Left cardiac atrium (tissue), 2 donors: ENCODE results near the gene SHROOM2. TPM values are rescaled to one million over a fixed set of nuclear protein-coding genes. Genes with fewer than 3 reads are reported as not detected.

ENCODE experiments used
- total RNA-seq, 2 donors: library from RNA; stranded (reverse); fragmentation: NEBNext Ultra II Directional; extraction: Animal tissue kit (Norgen Biotek cat#: 25700); gene quantifications; one replicate each; pipeline ENCODE4 v1.2.1, GENCODE V29; 2021
- donor health status: DM: no; HTN: yes; CAD: no; lungs with severe emphysema.
- donor health status: DM: yes; HTN: yes; CAD: no.

SHROOM2 gene
- total RNA-seq, 2 donors from 2014 or later = 1.1 to 2.7 TPM

Other genes starting within 250 kb of the SHROOM2 start
- under 1 TPM in 1 of 2 donors, not detected in 1; 0.44 TPM for gene GPR143, start 20.6 kb upstream of the SHROOM2 start, total RNA-seq
- gene CLDN34, start 180.9 kb downstream of the SHROOM2 start, total RNA-seq = not detected